H1 (cell line): Measurements from ENCODE around the gene MAGI2. TPM values are rescaled to one million over a fixed set of nuclear protein-coding genes. Genes with fewer than 3 reads are reported as not detected.

Experiments
- CTCF ChIA-PET: fragments of 300-600 bp; sonication (Branson Sonifier 250); formaldehyde crosslinking; loops from one replicate; lab custom pipeline; 2021; ENCODE audit not compliant: partially characterized antibody; lab: Charles Lee
- POLR2A ChIA-PET: fragments of 300-600 bp; sonication (Branson Sonifier 250); formaldehyde crosslinking; loops from one replicate; lab custom pipeline; 2021; ENCODE audit warnings: inconsistent platforms; ENCODE audit not compliant: partially characterized antibody; lab: Charles Lee
- DNase-seq, 2 experiments: peaks; one replicate each; pipeline versions ENCODE4 v3.0.0 to v3.0.0-alpha.2; 2010 to 2022; ENCODE audit warnings: low spot score in 2 of 2, low read depth in 1 of 2, mixed read lengths in 1 of 2
- FAIRE-seq: peaks from 2 replicates; lab custom pipeline; 2011; peaks lifted over from hg19 to GRCh38; lab: Jason Lieb, UNC
- H2AFZ ChIP-seq: 2 replicates; pipeline ENCODE4 v1.8.1; 2012; ENCODE audit warnings: low read length, inconsistent platforms
- H2AK5ac ChIP-seq: 2 replicates; pipeline ENCODE4 v1.6.1; 2013; ENCODE audit warnings: low read depth, low read length
- H2BK120ac ChIP-seq: replicated peaks from 2 replicates; pipeline ENCODE3; 2013; ENCODE audit warnings: low read depth, low read length, inconsistent platforms
- H2BK12ac ChIP-seq: 2 replicates; pipeline ENCODE4 v1.6.1; 2013; ENCODE audit warnings: low read depth, low read length
- H2BK15ac ChIP-seq: 2 replicates; pipeline ENCODE4 v1.6.1; 2013; ENCODE audit warnings: low read length
- H2BK20ac ChIP-seq: 2 replicates; pipeline ENCODE4 v1.6.1; 2013; ENCODE audit warnings: low read length
- H2BK5ac ChIP-seq: 2 replicates; pipeline ENCODE4 v1.6.1; 2013; ENCODE audit warnings: low read depth, low read length
- H3K14ac ChIP-seq: 2 replicates; pipeline ENCODE4 v1.6.1; 2013; ENCODE audit warnings: inconsistent platforms; ENCODE audit not compliant: insufficient read length
- H3K18ac ChIP-seq: 2 replicates; pipeline ENCODE4 v1.6.1; 2013; ENCODE audit warnings: low read length; ENCODE audit errors: extremely low read depth
- H3K23ac ChIP-seq: 2 replicates; pipeline ENCODE4 v1.6.1; 2013; ENCODE audit warnings: inconsistent platforms; ENCODE audit not compliant: insufficient read length
- H3K23me2 ChIP-seq: 2 replicates; pipeline ENCODE4 v1.6.1; 2013; ENCODE audit warnings: low read depth, low read length
- H3K27ac ChIP-seq: 2 replicates; pipeline ENCODE4 v1.6.1; 2011; ENCODE audit warnings: low read depth, low read length, inconsistent platforms
- H3K27me3 ChIP-seq, 4 experiments: replicated peaks in 1 of 4; 1 replicate in 1 of 4; 2 replicates in 3 of 4; pipeline versions ENCODE4 v1.6.1 to v1.8.1; 2011 to 2013; ENCODE audit warnings: low read length in 3 of 4, mild to moderate bottlenecking in 3 of 4, inconsistent platforms in 2 of 4, mixed read lengths in 2 of 4, moderate library complexity in 1 of 4; ENCODE audit not compliant: control insufficient read depth in 3 of 4, insufficient read depth in 3 of 4; ENCODE audit errors: extremely low read depth in 1 of 4
- H3K36me3 ChIP-seq, 4 experiments: 2 replicates each; pipeline versions ENCODE4 v1.6.1 to v1.8.1; 2011 to 2013; ENCODE audit warnings: mild to moderate bottlenecking in 4 of 4, low read length in 3 of 4, moderate library complexity in 2 of 4, control low read depth in 1 of 4, inconsistent platforms in 1 of 4; ENCODE audit not compliant: insufficient read depth in 4 of 4, control insufficient read depth in 2 of 4
- H3K4ac ChIP-seq: replicated peaks from 2 replicates; pipeline ENCODE3; 2013; ENCODE audit warnings: low read length, low read depth, mixed read lengths, inconsistent platforms; ENCODE audit not compliant: insufficient read length
- H3K4me1 ChIP-seq, 4 experiments: replicated peaks in 1 of 4; 1 replicate in 1 of 4; 2 replicates in 3 of 4; pipeline versions ENCODE4 v1.6.1 to v1.8.1; 2011 to 2013; ENCODE audit warnings: low read length in 3 of 4, inconsistent platforms in 2 of 4, mixed read lengths in 1 of 4; ENCODE audit not compliant: insufficient read depth in 4 of 4, control insufficient read depth in 3 of 4
- H3K4me2 ChIP-seq, 2 experiments: 2 replicates each; pipeline versions ENCODE4 v1.6.1 to v1.8.1; 2011 to 2013; ENCODE audit warnings: low read depth in 2 of 2, low read length in 2 of 2, control low read depth in 1 of 2, inconsistent platforms in 1 of 2, mild to moderate bottlenecking in 1 of 2; ENCODE audit not compliant: insufficient read depth in 1 of 2
- H3K4me3 ChIP-seq, 4 experiments: fragments of 200-600, 300-600 bp in 1 of 4; sonication (generic), shearing (Covaris generic), sonication (Bioruptor Twin) in 1 of 4; 2 replicates each; pipeline versions ENCODE4 v1.5.1 to v1.8.1; 2011 to 2016; ENCODE audit warnings: low read length in 4 of 4, low read depth in 3 of 4, control low read depth in 2 of 4, inconsistent platforms in 2 of 4, mild to moderate bottlenecking in 2 of 4, mixed read lengths in 1 of 4, moderate library complexity in 1 of 4; ENCODE audit not compliant: insufficient read depth in 2 of 4; ENCODE audit errors: extremely low read depth in 1 of 4
- H3K56ac ChIP-seq: replicated peaks from 2 replicates; pipeline ENCODE3; 2013; ENCODE audit warnings: low read depth, mild to moderate bottlenecking, mixed read lengths, low read length, inconsistent platforms; ENCODE audit not compliant: insufficient read length
- H3K79me1 ChIP-seq: 2 replicates; pipeline ENCODE4 v1.6.1; 2013; ENCODE audit warnings: low read depth, low read length, control low read depth
- H3K79me2 ChIP-seq, 2 experiments: 2 replicates each; pipeline versions ENCODE4 v1.6.1 to v1.8.1; 2012 to 2013; ENCODE audit warnings: low read length in 2 of 2, mild to moderate bottlenecking in 2 of 2, inconsistent platforms in 1 of 2; ENCODE audit not compliant: insufficient read depth in 2 of 2, control insufficient read depth in 1 of 2
- H3K9ac ChIP-seq, 4 experiments: replicated peaks in 1 of 4; 1 replicate in 1 of 4; 2 replicates in 3 of 4; pipeline versions ENCODE4 v1.6.1 to v1.8.1; 2011 to 2013; ENCODE audit warnings: low read depth in 3 of 4, low read length in 3 of 4, control low read depth in 2 of 4, mild to moderate bottlenecking in 2 of 4, moderate library complexity in 2 of 4, inconsistent platforms in 1 of 4; ENCODE audit errors: extremely low read depth in 1 of 4
- H3K9me3 ChIP-seq, 2 experiments: 2 replicates each; pipeline versions ENCODE4 v1.6.1 to v1.8.1; 2012 to 2013; ENCODE audit warnings: mild to moderate bottlenecking in 2 of 2, moderate library complexity in 2 of 2, control low read depth in 1 of 2, inconsistent platforms in 1 of 2, low read depth in 1 of 2, low read length in 1 of 2, mixed read lengths in 1 of 2; ENCODE audit not compliant: insufficient read depth in 2 of 2
- H4K20me1 ChIP-seq, 2 experiments: replicated peaks in 1 of 2; 2 replicates each; pipeline versions ENCODE3 to v1.8.1; 2011 to 2013; ENCODE audit warnings: inconsistent platforms in 2 of 2, low read length in 2 of 2, mild to moderate bottlenecking in 1 of 2; ENCODE audit not compliant: insufficient read depth in 2 of 2, control insufficient read depth in 1 of 2
- H4K5ac ChIP-seq: 2 replicates; pipeline ENCODE4 v1.6.1; 2013; ENCODE audit warnings: low read length, low read depth, mixed read lengths, inconsistent platforms; ENCODE audit not compliant: insufficient read length
- H4K8ac ChIP-seq: 2 replicates; pipeline ENCODE4 v1.8.0; 2013; ENCODE audit warnings: mild to moderate bottlenecking, moderate library complexity, low read length, inconsistent platforms; ENCODE audit not compliant: insufficient read depth; ENCODE audit errors: extremely low read depth
- H4K91ac ChIP-seq: replicated peaks from 2 replicates; pipeline ENCODE3; 2013; ENCODE audit warnings: low read length, mixed read lengths, inconsistent platforms; ENCODE audit not compliant: insufficient read length
- CBX5 ChIP-seq: fragments of 300-800, 300-1000 bp; sonication (generic); IDR thresholded peaks from 2 replicates; pipeline ENCODE4 v1.7.1; 2016; ENCODE audit warnings: antibody characterized with exemption, low read length, low read depth
- CHD2 ChIP-seq: IDR thresholded peaks from 2 replicates; pipeline ENCODE4 v1.6.1; 2012; ENCODE audit warnings: low read length, improper control_type of control experiment
- E2F6 ChIP-seq: IDR thresholded peaks from 2 replicates; pipeline ENCODE4 v1.6.1; 2012; ENCODE audit warnings: inconsistent platforms
- GTF2F1 ChIP-seq: IDR thresholded peaks from 2 replicates; pipeline ENCODE4 v1.6.1; 2012; ENCODE audit warnings: low read depth, low read length, improper control_type of control experiment, borderline replicate concordance
- KDM4A ChIP-seq: IDR thresholded peaks from one replicate; pipeline ENCODE4 v1.7.1; 2012; ENCODE audit warnings: low read depth, mild to moderate bottlenecking, moderate library complexity, low read length, inconsistent platforms; ENCODE audit not compliant: severe bottlenecking
- MAFK ChIP-seq: IDR thresholded peaks from 2 replicates; pipeline ENCODE4 v1.6.1; 2012; ENCODE audit warnings: low read depth, mild to moderate bottlenecking, improper control_type of control experiment, low read length
- SIN3A ChIP-seq, 2 experiments: IDR thresholded peaks in 1 of 2; conservative IDR thresholded peaks in 1 of 2; 2 replicates each; pipeline ENCODE4 v1.6.1; 2011 to 2012; ENCODE audit warnings: low read length in 2 of 2, improper control_type of control experiment in 1 of 2, low read depth in 1 of 2, mild to moderate bottlenecking in 1 of 2
- TBP ChIP-seq: IDR thresholded peaks from 2 replicates; pipeline ENCODE4 v1.6.1; 2011; ENCODE audit warnings: low read depth, low read length, improper control_type of control experiment
- WGBS, 2 experiments: shearing (Covaris generic) in 1 of 2; methylation state at CpG; one replicate each; pipeline versions ENCODE4 v1.1.6 to v1.1.7; 2013 to 2015; ENCODE audit warnings: low lambda C conversion rate in 2 of 2, mixed read lengths in 2 of 2, inconsistent platforms in 1 of 2, low coverage in 1 of 2, missing lambda C conversion rate in 1 of 2; ENCODE audit not compliant: insufficient replicate concordance in 2 of 2, insufficient coverage in 1 of 2, insufficient read length in 1 of 2; ENCODE audit errors: extremely low coverage in 1 of 2, missing lambda C conversion rate in 1 of 2; 5-methylcytosine and 5-hydroxymethylcytosine counted together
- polyA plus RNA-seq, 7 experiments: library from polyadenylated mRNA; depleted of rRNA in 3 of 7; stranded (reverse) in 5 of 7; unstranded in 2 of 7; fragments of >200 nt in 5 of 7; fragments of 200-250 nt in 2 of 7; gene quantifications; 1 replicate in 5 of 7; 2 replicates in 1 of 7; 4 replicates in 1 of 7; pipeline versions ENCODE4 v1.2.1 to v1.2.3, GENCODE V29; 2011 to 2013; ENCODE audit warnings: missing spikeins in 2 of 7, mixed read lengths in 2 of 7
- total RNA-seq: library from RNA; stranded (reverse); fragmentation: NEBNext Ultra II Directional; extraction: Animal tissue kit (Norgen Biotek cat#: 25700); gene quantifications from 2 replicates; pipeline ENCODE4 v1.2.1, GENCODE V29; 2021

The MAGI2 gene
- total and polyA plus RNA-seq, 2 of the 8 experiments (the other 6 are each of a cell fraction or from before 2014, with no cell fraction given) = 6.0 to 27.3 TPM

GRCh38 chr7:78959477-78959876, 494.0 kb downstream of the MAGI2 start:
- Histone ChIP-seq H3K14ac (no peak overlapping the region), H2BK5ac (no peak overlapping the region), H3K56ac (no peak overlapping the region), H2AFZ (no peak overlapping the region), H3K36me3 (no peaks in the 10 kb centered on the region), H3K79me2 (no peaks in the 10 kb centered on the region), H3K27ac (no peak overlapping the region), H2BK120ac (no peak overlapping the region), H3K4me1 (peaks cover 0 to 3% (median 0%) of the 10 kb centered on the region in 4 experiments; a peak in 1 of 7 replicates), H4K8ac (no peak overlapping the region), H3K18ac (no peak overlapping the region), H2BK15ac (no peak overlapping the region), H3K23me2 (no peaks in the 10 kb centered on the region), H3K23ac (no peak overlapping the region), H2BK12ac (no peak overlapping the region), H3K4me2 (no peak overlapping the region), H2BK20ac (no peak overlapping the region), H3K4me3 (no peak overlapping the region), H4K5ac (no peak overlapping the region), H4K91ac (no peak overlapping the region), H3K9me3 (no peaks in the 10 kb centered on the region), H3K4ac (no peak overlapping the region), H3K9ac (no peak overlapping the region), H2AK5ac (no peak overlapping the region), H4K20me1 (no peaks in the 10 kb centered on the region), H3K27me3 (no peaks in the 10 kb centered on the region), H3K79me1 (no peaks in the 10 kb centered on the region)
- WGBS, 2 experiments = 90% methylated on average over 5 of the region's 5 CpGs; no CpG with 5 or more reads in 1 of the 2 experiments
- FAIRE-seq (no peak), DNase-seq (no peak)
- ChIA-PET CTCF (interaction anchor here (0.7 kb wide), 2 partner anchors 12 to 1607 kb away, joined by 3 to 4 read pairs; no protein-coding TSS in a partner anchor), POLR2A (no interaction called here)
- TF ChIP-seq KDM4A (no peak), MAFK (no peak), CBX5 (no peak), E2F6 (no peak), SIN3A (conservative IDR thresholded peaks at IDR 0.05 in 1 of 2, IDR thresholded peaks at IDR 0.05 in 1 of 2; ENCODE audit: low read depth in 1 of 2, low read length in 2 of 2) (no peak), GTF2F1 (no peak), TBP (no peak), CHD2 (no peak)
